HepG2 (cell line): Measurements from ENCODE around the gene NOL11. TPM values are rescaled to one million over a fixed set of nuclear protein-coding genes. Genes with fewer than 3 reads are reported as not detected.
A peak's percentile ranks its signal among the peaks of the same experiment; 100 is the strongest.

Experiments used
- ATAC-seq: fragments of 200-7000 bp; cut with Tn5 transposase; 3 replicates; pipeline ENCODE4 v1.9.1; 2020; ENCODE audit warnings: mild to moderate bottlenecking, moderate library complexity
- BruUV-seq: library from RNA; stranded (reverse); fragments of 400-500 nt; replicated peaks from 2 replicates; lab custom pipeline; 2021; lab: Mats Ljungman, UMichigan
- CTCF ChIA-PET: fragments of 300-600 bp; formaldehyde crosslinking; extraction: SDS; loops from one replicate; lab custom pipeline; 2021; ENCODE audit warnings: low total read pairs, inconsistent platforms, low intra/inter-chr PET ratio; lab: Yijun Ruan, JAX
- POLR2A ChIA-PET: fragments of 350-600 bp; sonication (Branson Sonifier 250); formaldehyde crosslinking; loops from one replicate; lab custom pipeline; 2020; ENCODE audit warnings: antibody characterized with exemption, inconsistent platforms; lab: Yijun Ruan, JAX
- DNase-seq: peaks from one replicate; pipeline ENCODE4 v3.0.0-alpha.2; 2015; ENCODE audit warnings: low spot score
- FAIRE-seq: peaks from 3 replicates; lab custom pipeline; 2011; peaks lifted over from hg19 to GRCh38; lab: Jason Lieb, UNC
- H2AFZ ChIP-seq: one replicate; pipeline ENCODE4 v1.6.1; 2011; ENCODE audit warnings: low read length, inconsistent platforms
- H3K27ac ChIP-seq: fragments of 300-600 bp; 3 replicates; pipeline ENCODE4 v1.8.0; 2011; ENCODE audit warnings: mixed run types, mild to moderate bottlenecking, mixed read lengths, low read length, inconsistent platforms; ENCODE audit not compliant: insufficient read depth; ENCODE audit errors: extremely low read length
- H3K27me3 ChIP-seq, 2 experiments: fragments of 200-600 bp in 1 of 2; 2 replicates in 1 of 2; 3 replicates in 1 of 2; pipeline versions ENCODE4 v1.6.0 to v1.8.0; 2011; ENCODE audit warnings: low read length in 2 of 2, mild to moderate bottlenecking in 2 of 2, moderate library complexity in 2 of 2, inconsistent platforms in 1 of 2; ENCODE audit not compliant: insufficient read depth in 2 of 2, control insufficient read depth in 1 of 2
- H3K36me3 ChIP-seq, 2 experiments: fragments of 200-600 bp in 1 of 2; replicated peaks in 1 of 2; 2 replicates in 1 of 2; 3 replicates in 1 of 2; pipeline versions ENCODE4 v1.5.1 to v1.8.0; 2011; ENCODE audit warnings: low read length in 2 of 2, inconsistent platforms in 1 of 2; ENCODE audit not compliant: insufficient read depth in 2 of 2, control insufficient read depth in 1 of 2
- H3K4me1 ChIP-seq: 2 replicates; pipeline ENCODE4 v1.5.1; 2012; ENCODE audit warnings: low read length, inconsistent platforms; ENCODE audit not compliant: insufficient read depth
- H3K4me2 ChIP-seq: 2 replicates; pipeline ENCODE4 v1.6.0; 2011; ENCODE audit warnings: low read depth, low read length, inconsistent platforms
- H3K4me3 ChIP-seq, 3 experiments: fragments of 200-600 bp in 1 of 3; sonication (generic), shearing (Covaris generic) in 1 of 3; replicated peaks in 1 of 3; 2 replicates each; pipeline ENCODE4 v1.5.1; 2011 to 2016; ENCODE audit warnings: low read length in 3 of 3, inconsistent platforms in 2 of 3, low read depth in 2 of 3, mild to moderate bottlenecking in 2 of 3, control low read depth in 1 of 3, mixed read lengths in 1 of 3; ENCODE audit not compliant: insufficient read depth in 1 of 3
- H3K79me2 ChIP-seq: one replicate; pipeline ENCODE4 v1.6.1; 2011; ENCODE audit warnings: low read length, inconsistent platforms; ENCODE audit not compliant: insufficient read depth
- H3K9ac ChIP-seq: 2 replicates; pipeline ENCODE4 v1.6.0; 2011; ENCODE audit warnings: mild to moderate bottlenecking, low read depth, low read length, inconsistent platforms; ENCODE audit not compliant: insufficient read depth
- H3K9me3 ChIP-seq: 2 replicates; pipeline ENCODE4 v1.5.1; 2012; ENCODE audit warnings: mild to moderate bottlenecking, low read length
- H4K20me1 ChIP-seq: 2 replicates; pipeline ENCODE4 v1.6.0; 2011; ENCODE audit warnings: inconsistent platforms, mild to moderate bottlenecking, low read length, moderate library complexity; ENCODE audit not compliant: insufficient read depth
- AHR ChIP-seq: IDR thresholded peaks from 2 replicates; pipeline ENCODE4 v1.6.1; 2018; ENCODE audit warnings: missing genetic modification reagents, missing compliant biosample characterization
- ATF3 ChIP-seq: sonication (generic); formaldehyde crosslinking; IDR thresholded peaks from 2 replicates; pipeline ENCODE4 v1.4.0; 2020; ENCODE audit warnings: missing genetic modification reagents
- GATA4 ChIP-seq: sonication (generic); IDR thresholded peaks from 2 replicates; pipeline ENCODE4 v1.6.1; 2016; ENCODE audit warnings: antibody characterized with exemption, low read depth, borderline replicate concordance
- HMGA1 ChIP-seq: sonication (generic); formaldehyde crosslinking; conservative IDR thresholded peaks from 2 replicates; pipeline ENCODE4 v1.4.0; 2020; ENCODE audit warnings: missing genetic modification reagents
- KDM5A ChIP-seq: fragments of 200-600 bp; sonication (generic); IDR thresholded peaks from 2 replicates; pipeline ENCODE4 v1.7.0; 2018; ENCODE audit warnings: antibody characterized with exemption, mild to moderate bottlenecking, low read length, borderline replicate concordance
- KDM6A ChIP-seq: IDR thresholded peaks from 2 replicates; pipeline ENCODE4 v1.6.1; 2016; ENCODE audit warnings: low read depth
- LRRFIP1 ChIP-seq: sonication (generic); formaldehyde crosslinking; conservative IDR thresholded peaks from 2 replicates; pipeline ENCODE4 v1.4.0; 2020; ENCODE audit warnings: missing genetic modification reagents
- MXD3 ChIP-seq: IDR thresholded peaks from 2 replicates; pipeline ENCODE4 v1.6.1; 2016; ENCODE audit warnings: mild to moderate bottlenecking, missing biosample characterization, missing genetic modification reagents
- PHB2 ChIP-seq: fragments of 450-650 bp; IDR thresholded peaks from 2 replicates; pipeline ENCODE4 v1.6.1; 2018; ENCODE audit not compliant: partially characterized antibody
- POLR2AphosphoS2 ChIP-seq: IDR thresholded peaks from 2 replicates; pipeline ENCODE4 v1.6.1; 2011; ENCODE audit warnings: low read depth, low read length, improper control_type of control experiment
- RFXAP ChIP-seq: sonication (generic); formaldehyde crosslinking; IDR thresholded peaks from 2 replicates; pipeline ENCODE4 v1.4.0; 2020; ENCODE audit warnings: missing genetic modification reagents, borderline replicate concordance
- TBP ChIP-seq: sonication (generic); formaldehyde crosslinking; IDR thresholded peaks from 2 replicates; pipeline ENCODE4 v1.5.0; 2020; ENCODE audit warnings: missing genetic modification reagents
- ZFP82 ChIP-seq: sonication (generic); formaldehyde crosslinking; IDR thresholded peaks from 2 replicates; pipeline ENCODE4 v1.5.1; 2020; ENCODE audit warnings: mild to moderate bottlenecking, missing genetic modification reagents, borderline replicate concordance
- ZFYVE20 ChIP-seq: sonication (generic); formaldehyde crosslinking; IDR thresholded peaks from 2 replicates; pipeline ENCODE4 v1.8.0; 2023; ENCODE audit warnings: low read depth, mild to moderate bottlenecking, moderate library complexity, missing genetic modification reagents, borderline replicate concordance
- ZMYM3 ChIP-seq: sonication (generic); formaldehyde crosslinking; IDR thresholded peaks from 2 replicates; pipeline ENCODE4 v1.5.1; 2020; ENCODE audit warnings: mild to moderate bottlenecking, missing genetic modification reagents
- ZNF18 ChIP-seq: sonication (generic); formaldehyde crosslinking; IDR thresholded peaks from 2 replicates; pipeline ENCODE4 v1.8.0; 2022; ENCODE audit warnings: mild to moderate bottlenecking, missing genetic modification reagents; ENCODE audit not compliant: insufficient replicate concordance
- ZNF235 ChIP-seq: sonication (generic); formaldehyde crosslinking; IDR thresholded peaks from 2 replicates; pipeline ENCODE4 v1.8.1; 2023; ENCODE audit warnings: mild to moderate bottlenecking, missing genetic modification reagents, borderline replicate concordance
- ZNF501 ChIP-seq: sonication (generic); formaldehyde crosslinking; IDR thresholded peaks from 2 replicates; pipeline ENCODE4 v1.5.1; 2020; ENCODE audit warnings: mild to moderate bottlenecking, moderate library complexity, missing genetic modification reagents
- ZNF766 ChIP-seq: sonication (generic); formaldehyde crosslinking; IDR thresholded peaks from 2 replicates; pipeline ENCODE4 v1.5.0; 2020; ENCODE audit warnings: missing genetic modification reagents, borderline replicate concordance
- ZNF883 ChIP-seq: sonication (generic); formaldehyde crosslinking; IDR thresholded peaks from 2 replicates; pipeline ENCODE4 v1.5.1; 2020; ENCODE audit warnings: mild to moderate bottlenecking, missing genetic modification reagents; ENCODE audit errors: not compliant biosample characterization
- WGBS: methylation state at CpG from one replicate; pipeline ENCODE4 v1.1.6; 2017; ENCODE audit warnings: low lambda C conversion rate; 5-methylcytosine and 5-hydroxymethylcytosine counted together
- in situ Hi-C: cut with HindIII; loops from 2 replicates; pipeline ENCODE4 v1.10.0; 2017; ENCODE audit warnings: low pct_unique_long_range_greater_than_20kb; ENCODE audit not compliant: extremely low pct_ligation_motif_present
- intact Hi-C: fragments of 100-400 bp; cut with micrococcal nuclease; formaldehyde crosslinking; loops from one replicate; pipeline ENCODE4 v1.10.0; 2022; ENCODE audit not compliant: unreplicated experiment
- polyA plus RNA-seq, 8 experiments: library from polyadenylated mRNA; depleted of rRNA in 3 of 8; stranded (reverse) in 7 of 8; unstranded in 1 of 8; fragments of >200 nt; fragmentation: Illumina TruSeq in 4 of 8; extraction: Trizol in 4 of 8; gene quantifications; 2 replicates each; pipeline versions ENCODE4 v1.2.1 to v1.2.3, GENCODE V29; 2011 to 2016; ENCODE audit warnings: low read depth in 4 of 8, missing spikeins in 1 of 8, mixed read lengths in 1 of 8; ENCODE audit not compliant: insufficient read depth in 1 of 8
- total RNA-seq, 5 experiments: library from RNA; depleted of rRNA; stranded (reverse); fragments of >200 nt; fragmentation: Illumina TruSeq; extraction: Trizol; gene quantifications; 2 replicates each; pipeline ENCODE4 v1.2.3, GENCODE V29; 2016; ENCODE audit warnings: low read depth in 1 of 5

The NOL11 gene
- total and polyA plus RNA-seq, 2 of the 13 experiments (the other 11 are each of a cell fraction or from before 2014, with no cell fraction given) = 45.8 to 124 TPM

GRCh38 chr17:67779098-67779672, 61.4 kb downstream of the NOL11 start:
- H3K79me2 ChIP-seq = no peaks in the 10 kb centered on the region
- ATAC-seq (peak; percentile 94), FAIRE-seq (peak; percentile 12), DNase-seq (peak; percentile 74)
- H3K4me1 ChIP-seq = peaks cover 24% of the 10 kb centered on the region
- H4K20me1 ChIP-seq = no peaks in the 10 kb centered on the region
- H3K9me3 ChIP-seq = no peaks in the 10 kb centered on the region
- ChIA-PET POLR2A (interaction anchor here (1.1 kb wide), 1 partner anchor 61 kb away, joined by 4 read pairs; the partner anchor contains the start of gene NOL11), CTCF (interaction anchor here (1.9 kb wide), 1 partner anchor 61 kb away, joined by 5 read pairs; the partner anchor contains the start of gene NOL11)
- H3K4me2 ChIP-seq = peak overlapping the region; percentile 74
- H3K9ac ChIP-seq = no peak overlapping the region
- peak overlapping the region in 2 of 3 experiments; percentile 4 to 54; a peak in 2 of 6 replicates for H3K4me3 ChIP-seq
- no TSS peak for BruUV-seq
- H3K36me3 ChIP-seq = no peaks in the 10 kb centered on the region
- H2AFZ ChIP-seq = peak overlapping the region; percentile 73
- intact Hi-C loops (loop anchor here (1.0 kb wide), 1 partner anchor 62 kb away; the partner anchor contains the start of gene NOL11), in situ Hi-C loops (no loop called here)
- WGBS = 7% methylated on average over 13 of the region's 13 CpGs
- H3K27ac ChIP-seq = no peak overlapping the region
- H3K27me3 ChIP-seq = no peaks in the 10 kb centered on the region; a peak in 1 of 5 replicates
- TF ChIP-seq LRRFIP1 (CRISPR knock-in tag) (no peak), PHB2 (no peak), GATA4 (no peak), TBP (no peak), HMGA1 (CRISPR knock-in tag) (no peak), RFXAP (CRISPR knock-in tag) (peak; percentile 22; the same call in 1 of the 2 replicates), ZMYM3 (no peak), POLR2AphosphoS2 (no peak), ZNF235 (CRISPR knock-in tag) (no peak), ZNF883 (no peak), MXD3 (CRISPR knock-in tag) (0 out of 2 replicates have a peak, but pooled peaks have one; percentile 28), ZFP82 (CRISPR knock-in tag) (no peak), ZNF501 (0 out of 2 replicates have a peak, but pooled peaks have one; percentile 29), ZFYVE20 (no peak), KDM6A (CRISPR knock-in tag) (no peak), ATF3 (CRISPR knock-in tag) (no peak), ZNF766 (CRISPR knock-in tag) (no peak), KDM5A (no peak), AHR (CRISPR knock-in tag) (no peak), ZNF18 (CRISPR knock-in tag) (no peak)
